K562 (cell line): ENCODE data around the gene HFE. TPM values are rescaled to one million over a fixed set of nuclear protein-coding genes. Genes with fewer than 3 reads are reported as not detected.

Experiments
- EP400 ChIP-seq: fragments of 450-650 bp; IDR thresholded peaks from 2 replicates; pipeline ENCODE4 v1.6.1; 2017; ENCODE audit warnings: antibody characterized with exemption, mild to moderate bottlenecking, moderate library complexity
- HDAC3 ChIP-seq: fragments of 450-650 bp; IDR thresholded peaks from 2 replicates; pipeline ENCODE4 v1.6.1; 2018; ENCODE audit warnings: borderline replicate concordance, mild to moderate bottlenecking, moderate library complexity; ENCODE audit not compliant: partially characterized antibody
- LARP7 ChIP-seq: fragments of 450-650 bp; IDR thresholded peaks from 2 replicates; pipeline ENCODE4 v1.6.1; 2016
- PRPF4 ChIP-seq: fragments of 200-400 bp; formaldehyde crosslinking; IDR thresholded peaks from one replicate; pipeline ENCODE4 v1.6.1; 2017; ENCODE audit warnings: low read length, low read depth, mild to moderate bottlenecking; ENCODE audit not compliant: insufficient read depth, poor library complexity, severe bottlenecking
- RBM14 ChIP-seq: fragments of 200-400 bp; formaldehyde crosslinking; IDR thresholded peaks from 2 replicates; pipeline ENCODE4 v1.6.1; 2018; ENCODE audit warnings: low read depth, mild to moderate bottlenecking, low read length, moderate library complexity, borderline replicate concordance; ENCODE audit not compliant: insufficient read depth
- RBM22 ChIP-seq: fragments of 200-400 bp; formaldehyde crosslinking; IDR thresholded peaks from 2 replicates; pipeline ENCODE4 v1.6.1; 2018; ENCODE audit warnings: low read length, low read depth; ENCODE audit not compliant: poor library complexity, severe bottlenecking
- SAP30 ChIP-seq: fragments of 200-600 bp; sonication (generic); IDR thresholded peaks from 2 replicates; pipeline ENCODE4 v1.6.1; 2012; ENCODE audit warnings: borderline replicate concordance, low read depth, mild to moderate bottlenecking, moderate library complexity, low read length, control low read depth, inconsistent platforms; ENCODE audit not compliant: insufficient read depth, poor library complexity, severe bottlenecking
- SMARCB1 ChIP-seq: IDR thresholded peaks from 2 replicates; pipeline ENCODE4 v1.6.1; 2011; ENCODE audit warnings: improper control_type of control experiment, low read depth; ENCODE audit not compliant: insufficient read length
- SOX6 ChIP-seq: fragments of 450-650 bp; IDR thresholded peaks from 2 replicates; pipeline ENCODE4 v1.6.1; 2014; ENCODE audit warnings: mild to moderate bottlenecking
- VEZF1 ChIP-seq: fragments of 200-800 bp; sonication (Bioruptor generic); IDR thresholded peaks from 2 replicates; pipeline ENCODE4 v1.6.1; 2017; ENCODE audit warnings: missing genetic modification characterization, missing compliant biosample characterization
- YY1 ChIP-seq, 3 experiments: IDR thresholded peaks; 2 replicates each; pipeline ENCODE4 v1.6.1; 2011; ENCODE audit warnings: low read length in 2 of 3, mild to moderate bottlenecking in 2 of 3, moderate library complexity in 2 of 3, borderline replicate concordance in 1 of 3, control low read depth in 1 of 3, low read depth in 1 of 3; ENCODE audit not compliant: insufficient read depth in 3 of 3, insufficient replicate concordance in 2 of 3, control insufficient read depth in 1 of 3, insufficient read length in 1 of 3; ENCODE audit errors: extremely low read depth in 1 of 3
- ZC3H4 ChIP-seq: sonication (generic); formaldehyde crosslinking; IDR thresholded peaks from 2 replicates; pipeline ENCODE4 v1.9.0; 2021; ENCODE audit warnings: missing genetic modification reagents, borderline replicate concordance
- ZNF232 ChIP-seq: sonication (generic); formaldehyde crosslinking; IDR thresholded peaks from 2 replicates; pipeline ENCODE4 v1.8.0; 2022; ENCODE audit warnings: mild to moderate bottlenecking, missing genetic modification reagents
- polyA plus RNA-seq, 8 experiments: library from polyadenylated mRNA; depleted of rRNA in 4 of 8; stranded (reverse) in 5 of 8; unstranded in 3 of 8; fragments of >200 nt; fragmentation: Nextera tagmentation in 2 of 8; fragmentation: Illumina TruSeq in 1 of 8; extraction: Ambion mirVana in 2 of 8; extraction: Trizol in 1 of 8; gene quantifications; 2 replicates each; pipeline versions ENCODE4 v1.2.1 to v1.2.3, GENCODE V29; 2011 to 2014; ENCODE audit warnings: inconsistent platforms in 1 of 8, missing spikeins in 1 of 8
- total RNA-seq, 7 experiments: library from RNA; depleted of rRNA in 6 of 7; stranded (reverse); fragments of >200 nt in 6 of 7; fragmentation: Illumina TruSeq in 2 of 7; extraction: Trizol in 2 of 7; gene quantifications; 2 replicates each; pipeline versions ENCODE4 v1.2.1 to v1.2.3, GENCODE V29; 2011 to 2021; ENCODE audit warnings: low replicate concordance in 1 of 7
- TF ChIP-seq, protein P1 (sequence below): IDR thresholded peaks from 2 replicates; pipeline ENCODE4 v1.6.1; 2014; ENCODE audit warnings: antibody characterized with exemption
- TF ChIP-seq, protein P2 (sequence below): fragments of 450-650 bp; IDR thresholded peaks from 2 replicates; pipeline ENCODE4 v1.6.1; 2014; ENCODE audit warnings: low read depth, mild to moderate bottlenecking, moderate library complexity, borderline replicate concordance
- TF ChIP-seq, protein P3 (sequence below), 2 experiments: fragments of 450-650 bp in 1 of 2; IDR thresholded peaks; 2 replicates each; pipeline ENCODE4 v1.6.1; 2011 to 2017; ENCODE audit warnings: low read depth in 2 of 2, antibody characterized with exemption in 1 of 2, borderline replicate concordance in 1 of 2, low read length in 1 of 2, mild to moderate bottlenecking in 1 of 2, mixed read lengths in 1 of 2; ENCODE audit not compliant: control insufficient read depth in 1 of 2

HFE gene
- total and polyA plus RNA-seq, 9 of the 15 experiments (the other 6 are each of a cell fraction or from before 2014, with no cell fraction given): 0.14 to 1.2 (median 0.76) TPM

DNA sequence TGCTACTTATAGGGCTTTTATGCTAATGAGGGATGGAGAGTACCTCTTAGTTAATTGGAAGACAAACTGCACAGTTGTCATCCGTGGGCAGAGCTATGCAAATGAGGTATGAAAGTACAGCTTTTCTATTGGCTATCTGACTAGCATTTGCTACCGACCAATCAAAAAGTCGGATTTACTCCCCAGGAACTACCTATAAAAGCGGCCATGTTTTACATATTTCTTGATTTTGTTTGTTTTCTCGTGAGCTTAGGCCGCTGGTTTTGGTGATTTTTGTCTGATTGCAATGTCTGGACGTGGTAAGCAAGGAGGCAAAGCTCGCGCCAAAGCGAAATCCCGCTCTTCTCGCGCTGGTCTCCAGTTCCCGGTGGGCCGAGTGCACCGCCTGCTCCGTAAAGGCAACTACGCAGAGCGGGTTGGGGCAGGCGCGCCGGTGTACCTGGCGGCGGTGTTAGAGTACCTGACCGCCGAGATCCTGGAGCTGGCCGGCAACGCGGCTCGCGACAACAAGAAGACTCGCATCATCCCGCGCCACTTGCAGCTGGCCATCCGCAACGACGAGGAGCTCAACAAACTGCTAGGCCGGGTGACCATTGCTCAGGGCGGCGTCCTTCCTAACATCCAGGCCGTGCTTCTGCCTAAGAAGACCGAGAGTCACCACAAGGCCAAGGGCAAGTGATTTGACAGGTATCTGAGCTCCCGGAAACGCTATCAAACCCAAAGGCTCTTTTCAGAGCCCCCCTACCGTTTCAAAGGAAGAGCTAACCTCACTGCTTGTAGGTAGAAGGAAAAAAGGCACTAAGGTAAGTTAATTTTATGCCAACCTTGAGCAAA is 36.9 kb downstream of the HFE start (continued):
- TF ChIP-seq YY1 (IDR thresholded peaks at IDR 0.05; ENCODE audit: borderline replicate concordance in 1 of 3, control insufficient read depth in 1 of 3, extremely low read depth in 1 of 3, insufficient read depth in 3 of 3, insufficient read length in 1 of 3, insufficient replicate concordance in 2 of 3, low read depth in 1 of 3, low read length in 2 of 3) (peak; percentile 32 to 90 (median 78)), RBM14 (peak; percentile 91; the same call in 1 of the 2 replicates), LARP7 (peak; percentile 78; the same call in 1 of the 2 replicates), SMARCB1 (no peak), ZC3H4 (peak; percentile 97), HDAC3 (peak; percentile 57), ZNF232 (CRISPR knock-in tag) (no peak), VEZF1 (peak; percentile 44; the same call in 1 of the 2 replicates), SOX6 (0 out of 2 replicates have a peak, but pooled peaks have one; percentile 6), PRPF4 (peak; percentile 95), RBM22 (peak; percentile 94), SAP30 (peak; percentile 88), EP400 (peak; percentile 52)
- TF ChIP-seq, protein P1, sequence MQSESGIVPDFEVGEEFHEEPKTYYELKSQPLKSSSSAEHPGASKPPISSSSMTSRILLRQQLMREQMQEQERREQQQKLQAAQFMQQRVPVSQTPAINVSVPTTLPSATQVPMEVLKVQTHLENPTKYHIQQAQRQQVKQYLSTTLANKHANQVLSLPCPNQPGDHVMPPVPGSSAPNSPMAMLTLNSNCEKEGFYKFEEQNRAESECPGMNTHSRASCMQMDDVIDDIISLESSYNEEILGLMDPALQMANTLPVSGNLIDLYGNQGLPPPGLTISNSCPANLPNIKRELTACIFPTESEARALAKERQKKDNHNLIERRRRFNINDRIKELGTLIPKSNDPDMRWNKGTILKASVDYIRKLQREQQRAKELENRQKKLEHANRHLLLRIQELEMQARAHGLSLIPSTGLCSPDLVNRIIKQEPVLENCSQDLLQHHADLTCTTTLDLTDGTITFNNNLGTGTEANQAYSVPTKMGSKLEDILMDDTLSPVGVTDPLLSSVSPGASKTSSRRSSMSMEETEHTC: no peak
- TF ChIP-seq, protein P2, sequence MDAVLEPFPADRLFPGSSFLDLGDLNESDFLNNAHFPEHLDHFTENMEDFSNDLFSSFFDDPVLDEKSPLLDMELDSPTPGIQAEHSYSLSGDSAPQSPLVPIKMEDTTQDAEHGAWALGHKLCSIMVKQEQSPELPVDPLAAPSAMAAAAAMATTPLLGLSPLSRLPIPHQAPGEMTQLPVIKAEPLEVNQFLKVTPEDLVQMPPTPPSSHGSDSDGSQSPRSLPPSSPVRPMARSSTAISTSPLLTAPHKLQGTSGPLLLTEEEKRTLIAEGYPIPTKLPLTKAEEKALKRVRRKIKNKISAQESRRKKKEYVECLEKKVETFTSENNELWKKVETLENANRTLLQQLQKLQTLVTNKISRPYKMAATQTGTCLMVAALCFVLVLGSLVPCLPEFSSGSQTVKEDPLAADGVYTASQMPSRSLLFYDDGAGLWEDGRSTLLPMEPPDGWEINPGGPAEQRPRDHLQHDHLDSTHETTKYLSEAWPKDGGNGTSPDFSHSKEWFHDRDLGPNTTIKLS: peak; percentile 37; the same call in 1 of the 2 replicates
- TF ChIP-seq, protein P3, sequence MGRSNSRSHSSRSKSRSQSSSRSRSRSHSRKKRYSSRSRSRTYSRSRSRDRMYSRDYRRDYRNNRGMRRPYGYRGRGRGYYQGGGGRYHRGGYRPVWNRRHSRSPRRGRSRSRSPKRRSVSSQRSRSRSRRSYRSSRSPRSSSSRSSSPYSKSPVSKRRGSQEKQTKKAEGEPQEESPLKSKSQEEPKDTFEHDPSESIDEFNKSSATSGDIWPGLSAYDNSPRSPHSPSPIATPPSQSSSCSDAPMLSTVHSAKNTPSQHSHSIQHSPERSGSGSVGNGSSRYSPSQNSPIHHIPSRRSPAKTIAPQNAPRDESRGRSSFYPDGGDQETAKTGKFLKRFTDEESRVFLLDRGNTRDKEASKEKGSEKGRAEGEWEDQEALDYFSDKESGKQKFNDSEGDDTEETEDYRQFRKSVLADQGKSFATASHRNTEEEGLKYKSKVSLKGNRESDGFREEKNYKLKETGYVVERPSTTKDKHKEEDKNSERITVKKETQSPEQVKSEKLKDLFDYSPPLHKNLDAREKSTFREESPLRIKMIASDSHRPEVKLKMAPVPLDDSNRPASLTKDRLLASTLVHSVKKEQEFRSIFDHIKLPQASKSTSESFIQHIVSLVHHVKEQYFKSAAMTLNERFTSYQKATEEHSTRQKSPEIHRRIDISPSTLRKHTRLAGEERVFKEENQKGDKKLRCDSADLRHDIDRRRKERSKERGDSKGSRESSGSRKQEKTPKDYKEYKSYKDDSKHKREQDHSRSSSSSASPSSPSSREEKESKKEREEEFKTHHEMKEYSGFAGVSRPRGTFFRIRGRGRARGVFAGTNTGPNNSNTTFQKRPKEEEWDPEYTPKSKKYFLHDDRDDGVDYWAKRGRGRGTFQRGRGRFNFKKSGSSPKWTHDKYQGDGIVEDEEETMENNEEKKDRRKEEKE (IDR thresholded peaks at IDR 0.05; ENCODE audit: borderline replicate concordance in 1 of 2, control insufficient read depth in 1 of 2, low read depth in 2 of 2, low read length in 1 of 2): peak in 1 of 2 experiments; percentile 96; a peak in 2 of 4 replicates
